ENCODE measurements around the gene NR2C2. TPM values are rescaled to one million over a fixed set of nuclear protein-coding genes. Genes with fewer than 3 reads are reported as not detected.

Gene NR2C2
- total RNA-seq, 4 donors from 2014 or later: 55.6 to 84.3 (median 69.1) TPM

- no peak for TF ChIP-seq POLR2A (IDR thresholded peaks at IDR 0.05)
- TF ChIP-seq, protein P1, sequence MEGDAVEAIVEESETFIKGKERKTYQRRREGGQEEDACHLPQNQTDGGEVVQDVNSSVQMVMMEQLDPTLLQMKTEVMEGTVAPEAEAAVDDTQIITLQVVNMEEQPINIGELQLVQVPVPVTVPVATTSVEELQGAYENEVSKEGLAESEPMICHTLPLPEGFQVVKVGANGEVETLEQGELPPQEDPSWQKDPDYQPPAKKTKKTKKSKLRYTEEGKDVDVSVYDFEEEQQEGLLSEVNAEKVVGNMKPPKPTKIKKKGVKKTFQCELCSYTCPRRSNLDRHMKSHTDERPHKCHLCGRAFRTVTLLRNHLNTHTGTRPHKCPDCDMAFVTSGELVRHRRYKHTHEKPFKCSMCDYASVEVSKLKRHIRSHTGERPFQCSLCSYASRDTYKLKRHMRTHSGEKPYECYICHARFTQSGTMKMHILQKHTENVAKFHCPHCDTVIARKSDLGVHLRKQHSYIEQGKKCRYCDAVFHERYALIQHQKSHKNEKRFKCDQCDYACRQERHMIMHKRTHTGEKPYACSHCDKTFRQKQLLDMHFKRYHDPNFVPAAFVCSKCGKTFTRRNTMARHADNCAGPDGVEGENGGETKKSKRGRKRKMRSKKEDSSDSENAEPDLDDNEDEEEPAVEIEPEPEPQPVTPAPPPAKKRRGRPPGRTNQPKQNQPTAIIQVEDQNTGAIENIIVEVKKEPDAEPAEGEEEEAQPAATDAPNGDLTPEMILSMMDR (IDR thresholded peaks at IDR 0.05): peak; percentile 41 to 80 (median 64)
- peak in 1 of 3 donors; percentile 69 for DNase-seq
These were observed 21.4 kb upstream of the NR2C2 start for GRCh38 chr3:14925729-14926591.

GRCh38 chr3:14926592-14926991 lies 20.8 kb upstream of the NR2C2 start:
- H3K9me3 ChIP-seq: no peaks in the 10 kb centered on the region
- TF ChIP-seq, protein P1 (IDR thresholded peaks at IDR 0.05): no peak
- no peak for TF ChIP-seq POLR2A (IDR thresholded peaks at IDR 0.05)
- H3K4me3 ChIP-seq: no peak overlapping the region
- no peak overlapping the region for H3K27ac ChIP-seq
- peaks cover 0 to 9% (median 0%) of the 10 kb centered on the region in 3 donors for H3K36me3 ChIP-seq
- DNase-seq: no peak
- no peaks in the 10 kb centered on the region for H3K4me1 ChIP-seq
- H3K27me3 ChIP-seq: no peaks in the 10 kb centered on the region

More at GRCh38 chr3:14925729-14926591, 21.4 kb upstream of the NR2C2 start:
- no peak overlapping the region for H3K4me3 ChIP-seq
- no peak overlapping the region for H3K27ac ChIP-seq
- no peaks in the 10 kb centered on the region for H3K9me3 ChIP-seq
- peaks cover 0 to 9% (median 0%) of the 10 kb centered on the region in 3 donors for H3K36me3 ChIP-seq
- H3K27me3 ChIP-seq: no peaks in the 10 kb centered on the region
- no peaks in the 10 kb centered on the region for H3K4me1 ChIP-seq

- TF ChIP-seq, protein P1 (IDR thresholded peaks at IDR 0.05): no peak
- TF ChIP-seq POLR2A (IDR thresholded peaks at IDR 0.05): no peak
These were observed 20.1 kb upstream of the NR2C2 start for GRCh38 chr3:14927308-14927707.

DNA sequence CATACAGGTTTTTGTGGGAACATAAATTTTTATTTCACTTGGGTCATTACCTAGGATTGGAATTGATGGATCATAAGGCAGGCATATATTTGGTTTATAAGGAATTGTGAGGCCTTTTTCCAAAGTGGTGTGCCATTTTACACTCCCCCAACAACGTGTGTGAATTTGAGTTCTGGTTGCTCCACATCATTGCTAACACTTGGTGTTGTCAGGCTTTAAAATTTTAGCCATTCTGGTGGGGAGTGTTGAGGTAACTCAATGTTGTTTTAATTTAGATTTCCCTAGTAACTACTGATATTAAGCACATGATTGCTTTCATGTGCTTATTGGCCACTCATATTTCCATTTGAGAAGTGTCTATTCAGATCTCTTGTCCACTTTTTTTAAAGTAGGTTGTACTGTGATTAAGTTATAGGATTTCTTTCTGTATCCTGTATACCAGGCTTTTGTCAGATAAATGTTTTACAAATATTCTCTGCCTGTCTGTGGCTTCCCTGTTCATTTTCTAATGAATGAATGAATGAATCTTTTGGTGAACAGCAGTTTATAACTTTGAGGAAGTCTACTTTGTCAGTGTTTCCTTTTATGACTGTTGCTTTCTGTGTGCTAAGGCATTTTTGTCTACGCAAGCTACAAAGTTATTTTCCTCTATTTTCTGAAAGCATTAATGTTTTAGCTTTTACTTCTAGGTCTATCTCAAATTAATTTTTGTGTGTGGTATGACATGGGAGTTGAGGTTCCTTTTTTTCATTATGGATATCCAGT lies 17.9 kb upstream of the NR2C2 start:
- TF ChIP-seq, protein P1 (IDR thresholded peaks at IDR 0.05): no peak
- no peak for TF ChIP-seq POLR2A (IDR thresholded peaks at IDR 0.05)
- Histone ChIP-seq H3K27me3 (no peaks in the 10 kb centered on the region), H3K36me3 (peaks cover 0 to 5% (median 0%) of the 10 kb centered on the region in 3 donors), H3K27ac (no peak overlapping the region), H3K4me1 (no peaks in the 10 kb centered on the region), H3K9me3 (no peaks in the 10 kb centered on the region), H3K4me3 (no peak overlapping the region)
- DNase-seq: no peak

More at GRCh38 chr3:14927308-14927707, 20.1 kb upstream of the NR2C2 start:
- no peak for DNase-seq
- H3K4me1 ChIP-seq: no peaks in the 10 kb centered on the region
- no peaks in the 10 kb centered on the region for H3K27me3 ChIP-seq
- H3K4me3 ChIP-seq: no peak overlapping the region
- no peak overlapping the region for H3K27ac ChIP-seq
- H3K9me3 ChIP-seq: no peaks in the 10 kb centered on the region
- peaks cover 0 to 9% (median 0%) of the 10 kb centered on the region in 3 donors for H3K36me3 ChIP-seq

DNA sequence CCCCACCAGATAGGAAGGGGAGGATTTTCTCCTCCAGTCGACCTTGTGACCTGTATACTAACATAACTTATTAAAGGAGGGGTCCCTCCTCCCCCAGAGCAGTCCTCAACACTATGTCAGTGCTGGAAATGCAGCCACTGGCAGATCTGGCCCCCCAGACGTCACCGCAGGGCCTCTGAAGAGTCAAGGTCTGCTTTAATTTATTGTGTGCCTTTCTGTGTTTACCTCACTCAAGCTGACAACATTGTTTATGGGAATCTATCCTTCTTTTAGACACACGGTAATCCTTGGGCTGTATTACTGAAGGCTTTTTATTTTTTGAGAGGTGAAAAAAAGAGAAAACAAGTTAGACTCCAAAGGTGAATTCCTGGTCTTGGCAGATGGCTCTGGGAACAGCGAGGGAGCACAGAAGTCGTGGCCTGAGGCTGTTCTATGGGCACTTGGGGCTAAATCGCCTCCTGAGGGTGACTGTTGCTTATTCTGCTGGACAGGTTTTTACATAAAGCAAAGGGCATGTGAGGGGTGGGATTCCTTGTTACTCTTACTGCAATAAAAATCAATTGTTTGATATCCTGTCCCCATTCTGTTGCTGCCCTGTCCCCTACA lies 13.5 kb upstream of the NR2C2 start:
- H3K27me3 ChIP-seq: no peaks in the 10 kb centered on the region
- H3K4me1 ChIP-seq: peaks cover 0 to 8% (median 0%) of the 10 kb centered on the region in 4 donors
- H3K27ac ChIP-seq: no peak overlapping the region
- no peaks in the 10 kb centered on the region for H3K9me3 ChIP-seq
- TF ChIP-seq POLR2A (IDR thresholded peaks at IDR 0.05): no peak
- DNase-seq: no peak
- H3K4me3 ChIP-seq: no peak overlapping the region
- H3K36me3 ChIP-seq: no peaks in the 10 kb centered on the region
